Measurements from ENCODE around the gene RPS6KA3. TPM values are rescaled to one million over a fixed set of nuclear protein-coding genes. Genes with fewer than 3 reads are reported as not detected.
A peak's percentile ranks its signal among the peaks of the same experiment; 100 is the strongest.

Gene RPS6KA3
- total RNA-seq, 1 experiment from 2014 or later: 31.9 TPM

DNA sequence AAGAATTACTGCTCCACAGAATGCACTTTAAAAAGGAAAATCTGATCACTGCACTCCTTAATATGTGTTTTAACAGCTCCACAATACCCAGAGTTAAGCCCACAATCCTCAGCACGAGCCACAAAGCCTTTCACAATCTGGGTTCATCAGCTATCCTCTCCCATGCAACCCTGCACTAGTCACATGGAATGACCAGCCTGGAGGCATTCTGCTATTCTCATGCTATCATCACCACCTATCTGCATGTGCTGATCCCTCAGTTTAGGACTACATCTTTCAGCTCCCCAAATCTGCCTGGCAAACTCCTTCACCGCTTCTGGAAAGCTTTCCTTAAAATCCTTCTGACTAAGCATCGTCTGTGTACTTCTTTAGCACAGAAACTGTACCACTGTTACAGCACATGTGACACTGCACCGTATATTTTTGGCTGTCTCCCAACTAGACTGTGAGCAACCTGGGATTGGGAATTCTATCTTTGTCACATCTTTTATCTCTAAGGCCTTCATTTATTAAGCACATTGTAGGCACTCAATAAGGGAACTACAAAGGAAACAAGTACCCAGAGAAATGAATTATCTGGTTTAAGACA lies 106.8 kb downstream of the RPS6KA3 start:
- intact Hi-C loops (cut with micrococcal nuclease): no loop called here
- Mint-ChIP-seq H3K27ac (ENCODE audit: low read depth, unreplicated experiment) (no peak overlapping the region), H3K36me3 (ENCODE audit: insufficient read depth, unreplicated experiment) (peaks cover 53% of the 10 kb centered on the region), H3K27me3 (ENCODE audit: insufficient read depth, unreplicated experiment) (peaks cover 55% of the 10 kb centered on the region), H3K4me3 (ENCODE audit: unreplicated experiment) (no peak overlapping the region), H3K9me3 (ENCODE audit: unreplicated experiment) (no peaks in the 10 kb centered on the region), H3K4me1 (ENCODE audit: insufficient read depth, unreplicated experiment) (no peaks in the 10 kb centered on the region)
- TF ChIP-seq, protein P1, sequence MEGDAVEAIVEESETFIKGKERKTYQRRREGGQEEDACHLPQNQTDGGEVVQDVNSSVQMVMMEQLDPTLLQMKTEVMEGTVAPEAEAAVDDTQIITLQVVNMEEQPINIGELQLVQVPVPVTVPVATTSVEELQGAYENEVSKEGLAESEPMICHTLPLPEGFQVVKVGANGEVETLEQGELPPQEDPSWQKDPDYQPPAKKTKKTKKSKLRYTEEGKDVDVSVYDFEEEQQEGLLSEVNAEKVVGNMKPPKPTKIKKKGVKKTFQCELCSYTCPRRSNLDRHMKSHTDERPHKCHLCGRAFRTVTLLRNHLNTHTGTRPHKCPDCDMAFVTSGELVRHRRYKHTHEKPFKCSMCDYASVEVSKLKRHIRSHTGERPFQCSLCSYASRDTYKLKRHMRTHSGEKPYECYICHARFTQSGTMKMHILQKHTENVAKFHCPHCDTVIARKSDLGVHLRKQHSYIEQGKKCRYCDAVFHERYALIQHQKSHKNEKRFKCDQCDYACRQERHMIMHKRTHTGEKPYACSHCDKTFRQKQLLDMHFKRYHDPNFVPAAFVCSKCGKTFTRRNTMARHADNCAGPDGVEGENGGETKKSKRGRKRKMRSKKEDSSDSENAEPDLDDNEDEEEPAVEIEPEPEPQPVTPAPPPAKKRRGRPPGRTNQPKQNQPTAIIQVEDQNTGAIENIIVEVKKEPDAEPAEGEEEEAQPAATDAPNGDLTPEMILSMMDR (IDR thresholded peaks at IDR 0.05; ENCODE audit: unreplicated experiment): no peak
- CTCF ChIA-PET: interaction anchor here (0.8 to 1.1 kb wide), 2 partner anchors 10 to 18 kb away, joined by 3 read pairs; no protein-coding TSS in a partner anchor
- DNase-seq (ENCODE audit: unreplicated experiment): peak; percentile 4
- POLR2A ChIA-PET: interaction anchor here (2.1 kb wide), 1 partner anchor 18 kb away, joined by 9 read pairs; the partner anchor contains the start of gene EIF1AX
- no TSS peak for BruUV-seq (replicated peaks)

DNA sequence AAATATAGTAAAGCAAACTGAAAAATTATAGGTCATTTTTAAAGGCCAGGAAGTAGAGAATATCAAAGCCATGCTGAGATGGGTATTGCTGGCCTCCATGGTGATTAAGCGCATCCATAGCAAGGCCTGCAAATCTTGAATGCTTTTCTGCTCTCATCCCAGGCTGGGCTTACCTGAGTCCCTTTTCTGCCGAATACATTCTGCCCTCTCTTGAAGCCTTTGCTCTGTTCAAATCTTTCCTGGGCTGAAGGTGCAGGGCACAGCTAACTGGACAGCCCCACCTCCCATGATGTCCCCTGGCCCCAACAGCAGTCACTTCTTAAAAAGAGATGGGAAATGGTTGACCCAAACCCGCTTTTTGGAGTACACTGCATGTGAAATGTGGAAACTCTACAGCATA lies 115.0 kb downstream of the RPS6KA3 start:
- Mint-ChIP-seq H3K9me3 (ENCODE audit: unreplicated experiment) (no peaks in the 10 kb centered on the region), H3K27ac (ENCODE audit: low read depth, unreplicated experiment) (no peak overlapping the region), H3K4me3 (ENCODE audit: unreplicated experiment) (no peak overlapping the region), H3K4me1 (ENCODE audit: insufficient read depth, unreplicated experiment) (no peaks in the 10 kb centered on the region), H3K27me3 (ENCODE audit: insufficient read depth, unreplicated experiment) (peaks cover 33% of the 10 kb centered on the region), H3K36me3 (ENCODE audit: insufficient read depth, unreplicated experiment) (peaks cover 24% of the 10 kb centered on the region)
- POLR2A ChIA-PET: interaction anchor here (1.2 kb wide), 1 partner anchor 8 kb away, joined by 4 read pairs; no protein-coding TSS in a partner anchor
- no TSS peak for BruUV-seq (replicated peaks)
- intact Hi-C loops (cut with micrococcal nuclease): no loop called here
- CTCF ChIA-PET: no interaction called here
- TF ChIP-seq, protein P1 (IDR thresholded peaks at IDR 0.05; ENCODE audit: unreplicated experiment): no peak
- no peak for DNase-seq (ENCODE audit: unreplicated experiment)

DNA sequence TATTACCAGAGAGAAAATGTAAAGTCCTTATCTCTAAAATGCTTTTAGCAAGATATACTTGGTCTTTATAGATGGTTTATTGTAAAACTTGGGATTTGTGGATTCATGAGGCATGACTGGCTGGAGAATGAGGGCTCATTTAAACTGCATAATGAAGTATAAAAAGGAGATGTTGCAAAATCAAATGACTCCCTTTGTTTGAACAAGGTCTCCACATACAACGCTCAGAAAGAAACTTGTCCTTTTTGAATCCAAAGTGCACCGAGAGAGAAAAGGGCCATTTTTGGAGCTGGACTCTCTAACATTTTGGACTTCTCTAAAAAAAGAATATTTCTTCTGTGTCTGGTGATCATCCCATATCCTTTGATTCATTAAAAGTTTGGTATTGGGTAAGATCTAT lies 117.4 kb downstream of the RPS6KA3 start:
- Mint-ChIP-seq H3K4me1 (ENCODE audit: insufficient read depth, unreplicated experiment) (no peaks in the 10 kb centered on the region), H3K27ac (ENCODE audit: low read depth, unreplicated experiment) (no peak overlapping the region), H3K4me3 (ENCODE audit: unreplicated experiment) (no peak overlapping the region), H3K36me3 (ENCODE audit: insufficient read depth, unreplicated experiment) (peaks cover 11% of the 10 kb centered on the region), H3K27me3 (ENCODE audit: insufficient read depth, unreplicated experiment) (peaks cover 21% of the 10 kb centered on the region), H3K9me3 (ENCODE audit: unreplicated experiment) (no peaks in the 10 kb centered on the region)
- ChIA-PET CTCF (no interaction called here), POLR2A (interaction anchor here (1.9 kb wide), 1 partner anchor 8 kb away, joined by 5 read pairs; the partner anchor contains the start of gene EIF1AX)
- TF ChIP-seq, protein P1 (IDR thresholded peaks at IDR 0.05; ENCODE audit: unreplicated experiment): no peak
- no peak for DNase-seq (ENCODE audit: unreplicated experiment)
- BruUV-seq (replicated peaks): no TSS peak
- intact Hi-C loops (cut with micrococcal nuclease): no loop called here

DNA sequence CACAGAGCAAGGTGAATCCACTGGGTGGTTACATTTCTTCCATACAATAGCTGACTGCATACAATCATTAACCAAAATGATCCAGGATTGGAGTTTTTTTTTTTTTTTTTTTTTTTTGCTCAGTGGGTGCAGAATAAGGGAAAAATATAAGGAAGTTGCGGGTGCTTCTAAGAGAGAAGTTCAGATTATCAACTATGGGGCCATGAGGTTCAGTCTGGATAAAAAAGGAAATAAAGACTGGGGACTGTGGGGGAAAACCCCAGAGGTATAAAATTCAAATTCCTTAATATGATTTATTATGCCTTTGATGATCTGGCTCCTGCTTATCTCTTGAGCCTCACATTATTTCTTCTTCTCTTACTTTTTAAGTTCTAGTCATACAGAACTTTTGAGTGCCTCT lies 119.1 kb downstream of the RPS6KA3 start:
- no peaks in the 10 kb centered on the region for H3K9me3 Mint-ChIP-seq (ENCODE audit: unreplicated experiment)
- no TSS peak for BruUV-seq (replicated peaks)
- H3K27ac Mint-ChIP-seq (ENCODE audit: low read depth, unreplicated experiment): no peak overlapping the region

More for the DNA sequence above, 119.1 kb downstream of the RPS6KA3 start:
- TF ChIP-seq, protein P1 (IDR thresholded peaks at IDR 0.05; ENCODE audit: unreplicated experiment): no peak
- H3K36me3 Mint-ChIP-seq (ENCODE audit: insufficient read depth, unreplicated experiment): peaks cover 11% of the 10 kb centered on the region
- POLR2A ChIA-PET: interaction anchor here (1.5 kb wide), 1 partner anchor 8 kb away, joined by 3 read pairs; no protein-coding TSS in a partner anchor
- intact Hi-C loops (cut with micrococcal nuclease): no loop called here
- CTCF ChIA-PET: no interaction called here
- DNase-seq (ENCODE audit: unreplicated experiment): no peak
- H3K27me3 Mint-ChIP-seq (ENCODE audit: insufficient read depth, unreplicated experiment): peaks cover 21% of the 10 kb centered on the region
- H3K4me1 Mint-ChIP-seq (ENCODE audit: insufficient read depth, unreplicated experiment): no peaks in the 10 kb centered on the region
- H3K4me3 Mint-ChIP-seq (ENCODE audit: unreplicated experiment): no peak overlapping the region

Measured in MCF 10A (cell line).